ENCODE results near the gene GGT5. TPM values are rescaled to one million over a fixed set of nuclear protein-coding genes. Genes with fewer than 3 reads are reported as not detected.
"Not testable (repeated sequence)": the region's sequence is repeated elsewhere in the genome, so short reads cannot be mapped to it uniquely, and the experiment has no call there.

The GGT5 gene
- total RNA-seq, 1 donor: 4.4 TPM

DNA sequence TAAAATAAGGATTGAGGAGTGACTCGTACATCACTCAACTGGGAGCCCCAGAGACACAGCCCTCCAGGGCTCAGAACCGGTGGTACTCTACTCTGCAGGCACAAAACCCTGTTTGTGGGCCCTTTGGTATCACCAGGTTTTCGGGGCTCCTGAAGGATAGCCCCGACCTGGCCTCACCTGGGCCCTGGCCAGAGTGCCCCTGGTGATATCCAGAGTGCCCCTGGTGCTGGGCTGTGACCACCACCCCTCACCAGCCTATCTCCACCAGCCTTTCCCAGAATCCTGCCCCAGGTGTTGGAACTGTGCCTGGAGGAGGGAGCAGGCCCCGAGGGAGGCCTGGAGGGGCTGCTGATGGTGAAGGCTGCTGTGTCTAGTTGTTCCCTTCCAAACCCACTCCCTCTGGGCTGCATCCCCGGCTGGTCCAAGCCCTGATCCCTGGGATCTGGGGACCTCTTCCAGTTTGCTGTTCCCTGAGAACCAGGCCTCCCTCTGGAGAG, 2.2 kb upstream of the GGT5 start:
- peak; percentile 29 for DNase-seq (ENCODE audit: low read depth)
- TF ChIP-seq, protein P1, sequence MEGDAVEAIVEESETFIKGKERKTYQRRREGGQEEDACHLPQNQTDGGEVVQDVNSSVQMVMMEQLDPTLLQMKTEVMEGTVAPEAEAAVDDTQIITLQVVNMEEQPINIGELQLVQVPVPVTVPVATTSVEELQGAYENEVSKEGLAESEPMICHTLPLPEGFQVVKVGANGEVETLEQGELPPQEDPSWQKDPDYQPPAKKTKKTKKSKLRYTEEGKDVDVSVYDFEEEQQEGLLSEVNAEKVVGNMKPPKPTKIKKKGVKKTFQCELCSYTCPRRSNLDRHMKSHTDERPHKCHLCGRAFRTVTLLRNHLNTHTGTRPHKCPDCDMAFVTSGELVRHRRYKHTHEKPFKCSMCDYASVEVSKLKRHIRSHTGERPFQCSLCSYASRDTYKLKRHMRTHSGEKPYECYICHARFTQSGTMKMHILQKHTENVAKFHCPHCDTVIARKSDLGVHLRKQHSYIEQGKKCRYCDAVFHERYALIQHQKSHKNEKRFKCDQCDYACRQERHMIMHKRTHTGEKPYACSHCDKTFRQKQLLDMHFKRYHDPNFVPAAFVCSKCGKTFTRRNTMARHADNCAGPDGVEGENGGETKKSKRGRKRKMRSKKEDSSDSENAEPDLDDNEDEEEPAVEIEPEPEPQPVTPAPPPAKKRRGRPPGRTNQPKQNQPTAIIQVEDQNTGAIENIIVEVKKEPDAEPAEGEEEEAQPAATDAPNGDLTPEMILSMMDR (IDR thresholded peaks at IDR 0.05; ENCODE audit: insufficient read depth, low read length): no peak
- H3K4me3 ChIP-seq (ENCODE audit: low read depth, low read length): no peak overlapping the region

DNA sequence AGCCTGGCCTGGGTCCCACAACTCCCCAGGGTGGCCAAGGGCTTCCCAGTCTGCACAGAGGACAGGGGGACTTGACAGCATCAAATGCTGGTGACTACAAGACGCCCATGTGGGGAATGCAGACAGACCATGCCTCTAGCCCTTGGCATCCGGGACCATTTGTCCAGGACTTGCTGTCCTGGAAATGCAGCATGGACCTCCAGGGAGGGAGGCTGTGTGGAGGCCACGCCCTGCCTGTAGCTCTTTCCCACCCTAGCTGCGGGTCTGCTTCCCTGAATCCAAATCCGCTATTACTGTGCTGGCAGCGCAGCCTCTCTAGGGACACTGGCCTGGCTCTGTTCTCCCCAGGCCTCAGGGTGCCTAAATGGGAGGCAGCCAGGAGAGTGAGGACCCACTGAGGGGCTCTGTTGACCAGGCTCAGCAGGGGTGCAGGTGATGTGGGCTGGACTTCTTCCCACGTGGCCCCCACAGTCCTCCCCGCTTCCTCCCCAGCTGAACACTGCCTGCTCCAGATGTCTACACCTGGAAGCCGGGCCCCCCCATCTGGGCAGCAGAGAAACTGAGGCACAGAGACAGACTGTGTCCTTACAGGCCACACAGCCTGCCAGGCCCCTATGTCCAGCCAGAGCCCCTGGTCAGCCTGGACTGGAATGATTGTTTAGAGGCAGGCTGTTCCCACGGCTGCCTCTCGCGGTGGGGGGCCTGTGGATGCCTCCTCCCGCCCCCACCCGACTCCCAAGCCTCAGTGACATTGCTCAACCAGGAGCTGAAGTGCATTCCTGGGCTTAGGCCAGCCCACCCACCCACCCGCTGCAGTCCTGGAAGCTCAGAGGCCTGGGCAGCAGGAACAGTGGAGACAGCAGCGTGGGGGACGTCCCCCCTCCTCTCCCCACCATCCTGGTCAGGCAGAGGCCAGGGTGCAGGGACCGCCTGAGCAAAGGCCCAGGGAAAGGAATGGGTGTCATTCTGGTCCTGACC, 991 bp upstream of the GGT5 start:
- not testable (repeated sequence) for H3K4me3 ChIP-seq (ENCODE audit: low read depth, low read length)
- peak; percentile 78 for DNase-seq (ENCODE audit: low read depth)

DNA sequence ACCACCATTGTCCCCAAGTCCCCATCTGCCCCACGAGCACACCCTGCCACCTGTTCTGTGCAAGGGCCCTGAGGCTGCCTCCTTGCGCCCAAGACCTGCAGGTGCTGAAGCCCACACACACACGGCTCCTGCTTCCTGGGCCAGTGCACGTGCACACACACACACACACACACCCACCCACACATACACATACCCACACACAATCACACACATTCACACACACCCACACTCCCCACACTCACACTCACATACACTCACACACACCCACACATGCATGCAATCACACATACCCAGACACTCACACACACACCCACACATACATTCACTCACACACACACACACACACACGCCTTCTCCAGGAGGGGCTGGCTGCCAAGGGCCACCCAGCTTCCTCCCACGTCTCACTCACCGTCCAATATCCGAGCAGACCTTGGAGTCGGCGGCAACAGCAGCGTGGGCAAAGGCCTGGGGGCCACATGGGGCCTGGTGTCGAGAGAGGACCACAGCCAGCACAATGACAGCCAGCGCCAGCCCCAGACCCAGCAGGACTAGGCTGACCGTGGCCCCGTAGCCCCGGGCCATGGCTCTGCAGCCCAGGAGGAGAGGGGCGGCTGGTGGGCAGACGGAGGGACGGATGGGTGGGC, 616 bp downstream of the GGT5 start:
- peak; percentile 70 for DNase-seq (ENCODE audit: low read depth)
- peak overlapping the region; percentile 25 for H3K4me3 ChIP-seq (ENCODE audit: low read depth, low read length)
- TF ChIP-seq, protein P1 (IDR thresholded peaks at IDR 0.05; ENCODE audit: insufficient read depth, low read length): no peak

DNA sequence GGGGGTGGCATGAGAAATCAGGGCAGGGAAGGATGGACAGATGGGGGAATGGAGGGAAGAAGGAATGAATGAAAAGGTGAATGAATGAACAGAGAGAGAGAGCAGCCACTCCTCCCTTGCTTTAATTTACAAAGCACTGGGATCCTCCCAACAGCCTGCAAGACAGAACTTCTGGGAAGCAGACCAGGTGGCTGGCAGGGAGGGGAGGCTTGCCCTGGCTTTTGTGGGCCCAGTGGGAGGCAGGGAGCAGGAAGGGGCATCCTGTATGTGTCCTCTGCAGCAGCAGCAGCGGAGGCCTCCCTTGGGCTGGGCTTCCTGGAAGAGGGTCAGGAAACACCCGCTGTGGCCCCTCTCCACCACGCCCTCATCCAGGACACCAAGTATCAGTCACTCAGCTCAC, 1.5 kb downstream of the GGT5 start:
- not testable (repeated sequence) for H3K4me3 ChIP-seq (ENCODE audit: low read depth, low read length)
- peak; percentile 30 for DNase-seq (ENCODE audit: low read depth)

- H3K4me3 ChIP-seq (ENCODE audit: low read depth, low read length); DNase-seq (ENCODE audit: low read depth): not testable (repeated sequence)
Measured at GRCh38 chr22:24240985-24241692, 3.7 kb downstream of the GGT5 start.

DNA sequence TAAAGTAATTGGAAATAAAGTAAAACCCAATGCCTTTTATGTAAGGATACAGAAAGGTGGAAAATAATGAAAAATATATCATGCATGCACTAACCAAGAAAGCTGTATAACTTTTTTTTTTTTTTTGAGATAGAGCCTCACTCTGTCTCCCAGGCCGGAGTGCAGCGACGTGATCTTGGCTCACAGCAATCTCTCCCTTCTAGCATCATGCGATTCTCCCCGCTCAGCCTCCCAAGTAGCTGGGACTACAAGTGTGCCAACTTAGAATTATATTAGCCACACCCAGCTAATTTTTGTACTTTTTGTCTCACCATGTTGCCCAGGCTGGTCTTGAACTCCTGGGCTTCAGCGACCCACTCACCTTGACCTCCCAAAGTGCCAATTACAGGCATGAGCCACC, 4.5 kb downstream of the GGT5 start:
- DNase-seq (ENCODE audit: low read depth): peak; percentile 44

GRCh38 chr22:24238101-24238694, 6.7 kb downstream of the GGT5 start:
- not testable (repeated sequence) for DNase-seq (ENCODE audit: low read depth)

More for the DNA sequence above, 4.5 kb downstream of the GGT5 start:
- TF ChIP-seq, protein P1 (IDR thresholded peaks at IDR 0.05; ENCODE audit: insufficient read depth, low read length): no peak
- no peak overlapping the region for H3K4me3 ChIP-seq (ENCODE audit: low read depth, low read length)

DNA sequence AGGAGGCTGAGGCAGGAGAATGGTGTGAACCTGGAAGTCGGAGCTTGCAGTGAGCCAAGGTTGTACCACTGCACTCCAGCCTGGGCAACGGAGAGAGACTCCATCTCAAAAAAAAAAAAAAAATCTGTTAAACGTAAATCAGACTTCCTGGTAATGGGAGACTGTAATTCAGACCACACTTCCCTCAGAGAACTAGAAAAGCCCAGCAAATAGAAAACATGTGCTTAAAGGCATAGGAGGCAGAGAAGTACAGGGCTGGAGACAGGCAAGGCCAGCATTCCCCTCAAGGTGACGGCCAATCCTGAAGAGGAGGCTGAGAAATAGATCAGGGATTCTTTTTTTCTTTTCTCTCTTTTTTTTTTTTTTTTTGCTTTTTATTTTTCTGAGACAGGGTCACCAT, 8.2 kb downstream of the GGT5 start:
- DNase-seq (ENCODE audit: low read depth): no peak
- no peak overlapping the region for H3K4me3 ChIP-seq (ENCODE audit: low read depth, low read length)

More at GRCh38 chr22:24238101-24238694, 6.7 kb downstream of the GGT5 start:
- H3K4me3 ChIP-seq (ENCODE audit: low read depth, low read length): not testable (repeated sequence)

More for the DNA sequence above, 8.2 kb downstream of the GGT5 start:
- TF ChIP-seq, protein P1 (IDR thresholded peaks at IDR 0.05; ENCODE audit: insufficient read depth, low read length): no peak
